Measurements from ENCODE around the gene KIF12.
"Not testable (repeated sequence)": the region's sequence is repeated elsewhere in the genome, so short reads cannot be mapped to it uniquely, and the experiment has no call there.

The KIF12 gene

GRCh38 chr9:114084282-114085073 is 14.6 kb downstream of the KIF12 start:
- no peak for DNase-seq (ENCODE audit: low spot score)

DNA sequence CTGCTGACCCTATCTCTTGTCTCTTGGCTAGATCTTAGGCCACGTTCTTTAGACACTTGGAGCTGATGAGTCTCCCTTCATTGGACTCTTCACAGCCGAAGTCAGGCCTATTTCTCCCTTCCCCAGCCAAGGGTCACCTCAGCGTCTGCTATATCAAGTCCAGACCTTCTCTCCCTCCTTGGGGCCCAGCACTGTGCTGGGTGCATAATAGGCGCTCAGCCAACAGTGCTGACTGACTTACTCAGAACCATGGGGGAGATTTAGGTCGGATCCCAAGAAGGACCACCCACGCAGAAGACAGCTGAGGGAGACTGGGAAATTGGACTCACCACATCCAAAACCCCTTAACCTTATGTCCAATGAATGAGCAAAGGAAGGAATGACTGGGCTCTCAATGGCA is 15.4 kb downstream of the KIF12 start:
- no peak for DNase-seq (ENCODE audit: low spot score)

GRCh38 chr9:114082763-114083412 is 16.2 kb downstream of the KIF12 start:
- DNase-seq (ENCODE audit: low spot score) = not testable (repeated sequence)

DNA sequence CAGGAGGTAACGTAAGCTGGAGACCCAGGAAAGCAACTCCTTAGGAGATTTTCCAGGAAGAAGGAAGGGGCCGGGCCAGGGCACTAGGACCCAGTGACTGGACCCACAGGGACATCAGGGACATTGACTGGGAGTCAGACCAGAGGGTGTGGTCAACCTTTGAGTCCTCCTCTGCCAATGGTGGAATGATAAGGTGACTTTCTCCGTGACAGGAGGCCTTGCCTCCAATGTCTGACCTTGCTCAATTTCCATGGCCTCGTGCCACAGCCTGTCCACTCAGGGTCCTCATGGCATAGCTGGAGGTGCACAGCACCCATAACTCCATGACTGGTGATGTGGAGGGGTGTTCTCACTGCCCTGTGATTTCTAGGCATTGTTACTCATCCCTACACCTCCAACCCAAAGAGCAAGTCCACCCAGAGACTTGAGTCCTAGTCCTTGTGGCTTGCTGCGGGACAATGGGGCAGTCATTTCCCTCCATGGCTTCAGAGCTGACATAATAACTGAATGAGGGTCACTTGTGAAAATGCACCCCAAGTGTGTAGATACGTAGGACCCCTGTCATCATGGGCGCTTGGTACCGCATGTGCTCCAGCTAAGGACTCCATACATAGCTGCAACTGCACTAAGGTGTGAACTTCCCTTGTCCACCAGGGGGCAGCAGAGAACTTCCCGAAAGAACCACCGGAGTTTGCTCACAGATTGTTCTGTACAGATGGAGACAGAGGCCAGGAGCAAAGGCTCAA is 16.9 kb downstream of the KIF12 start:
- peak; percentile 73 for DNase-seq (ENCODE audit: low spot score)

DNA sequence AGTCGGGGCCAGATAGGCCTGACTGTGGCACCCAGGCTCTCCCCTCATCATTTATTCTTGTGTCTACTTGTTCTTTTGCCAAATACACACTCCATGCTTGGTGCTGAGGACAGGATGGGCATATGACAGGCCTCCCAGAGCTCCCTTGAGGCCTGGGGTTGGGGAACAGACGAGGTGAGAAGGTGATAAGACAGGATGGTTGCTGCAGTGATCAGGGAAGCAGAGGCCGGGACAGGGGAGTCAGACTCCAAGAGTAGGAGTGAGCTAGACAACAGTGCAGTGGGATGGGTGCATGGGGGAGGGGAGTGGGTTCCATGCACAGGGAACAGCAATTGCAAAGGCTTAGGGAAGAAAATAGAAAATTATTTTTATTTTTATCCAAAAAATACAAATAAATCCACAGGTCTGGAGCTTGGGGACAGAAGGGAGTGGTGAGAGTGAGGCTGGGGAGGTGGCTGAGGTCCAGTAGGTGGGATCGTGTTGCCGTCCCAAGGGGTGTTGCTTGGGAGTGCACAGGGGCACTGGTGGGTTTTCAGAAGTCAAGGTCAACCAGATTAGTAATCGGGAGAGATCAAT is 17.6 kb downstream of the KIF12 start:
- DNase-seq (ENCODE audit: low spot score) = no peak

DNA sequence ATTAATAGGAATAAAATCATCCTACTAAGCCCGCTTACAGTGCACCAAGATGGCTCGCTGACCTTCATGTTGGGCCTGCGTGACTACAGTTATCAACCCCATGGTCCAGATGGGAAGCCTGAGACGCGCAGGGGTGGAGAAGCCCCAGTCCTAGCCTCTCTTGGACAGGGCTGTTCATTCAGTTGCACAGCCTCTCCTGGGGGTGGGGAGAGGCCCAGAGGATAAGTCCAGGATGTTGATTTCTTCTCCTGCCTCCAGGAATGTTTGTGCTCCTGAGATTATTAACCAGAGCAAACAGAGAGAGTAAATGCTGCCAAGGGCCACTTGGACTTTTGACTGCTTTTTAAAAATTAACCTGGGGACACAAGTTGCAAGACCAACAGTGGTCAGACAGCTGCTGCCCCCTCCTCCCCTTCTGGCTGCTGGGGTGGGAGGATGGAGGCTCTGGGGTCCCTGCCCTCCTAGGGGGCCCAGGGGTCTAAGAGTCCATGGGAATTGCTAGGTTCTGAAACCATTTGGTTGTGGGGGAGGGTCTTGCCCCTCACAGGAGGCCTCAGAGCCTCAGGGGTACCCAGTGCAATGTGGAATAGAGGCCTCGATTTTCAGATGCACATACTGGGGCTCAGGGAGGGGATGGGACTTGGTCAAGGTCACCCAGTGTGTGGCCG is 18.2 kb downstream of the KIF12 start:
- no peak for DNase-seq (ENCODE audit: low spot score)

GRCh38 chr9:114080195-114080772 is 18.8 kb downstream of the KIF12 start:
- no peak for DNase-seq (ENCODE audit: low spot score)

DNA sequence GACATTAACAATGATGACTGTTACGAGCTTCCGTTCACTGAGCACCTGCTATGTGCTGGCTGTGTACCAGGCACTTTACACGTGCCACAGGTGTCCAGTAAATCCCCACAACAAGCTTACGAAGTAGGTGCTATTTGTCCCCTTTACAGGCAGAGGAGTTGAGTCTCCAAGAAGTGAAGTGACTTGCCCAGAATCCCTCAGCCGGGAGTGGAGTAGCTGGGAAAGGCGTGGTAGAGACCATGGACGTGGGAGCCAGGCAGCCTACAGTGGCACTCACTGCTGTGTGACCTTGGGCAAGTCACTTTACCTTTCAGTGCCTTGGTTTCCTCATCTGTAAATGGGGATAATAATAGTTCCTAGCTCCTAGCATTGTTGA is 20.3 kb downstream of the KIF12 start:
- no peak for DNase-seq (ENCODE audit: low spot score)

GRCh38 chr9:114078021-114078780 is 20.9 kb downstream of the KIF12 start, which contains the start of gene AMBP:
Gene AMBP, minus strand, starts transcription at chr9:114078300. Its CDS starts 91 bp downstream, at chr9:114078209.
- DNase-seq (ENCODE audit: low spot score) = no peak

- no peak for DNase-seq (ENCODE audit: low spot score)
Observed at GRCh38 chr9:114077162-114077837, 21.8 kb downstream of the KIF12 start.

DNA sequence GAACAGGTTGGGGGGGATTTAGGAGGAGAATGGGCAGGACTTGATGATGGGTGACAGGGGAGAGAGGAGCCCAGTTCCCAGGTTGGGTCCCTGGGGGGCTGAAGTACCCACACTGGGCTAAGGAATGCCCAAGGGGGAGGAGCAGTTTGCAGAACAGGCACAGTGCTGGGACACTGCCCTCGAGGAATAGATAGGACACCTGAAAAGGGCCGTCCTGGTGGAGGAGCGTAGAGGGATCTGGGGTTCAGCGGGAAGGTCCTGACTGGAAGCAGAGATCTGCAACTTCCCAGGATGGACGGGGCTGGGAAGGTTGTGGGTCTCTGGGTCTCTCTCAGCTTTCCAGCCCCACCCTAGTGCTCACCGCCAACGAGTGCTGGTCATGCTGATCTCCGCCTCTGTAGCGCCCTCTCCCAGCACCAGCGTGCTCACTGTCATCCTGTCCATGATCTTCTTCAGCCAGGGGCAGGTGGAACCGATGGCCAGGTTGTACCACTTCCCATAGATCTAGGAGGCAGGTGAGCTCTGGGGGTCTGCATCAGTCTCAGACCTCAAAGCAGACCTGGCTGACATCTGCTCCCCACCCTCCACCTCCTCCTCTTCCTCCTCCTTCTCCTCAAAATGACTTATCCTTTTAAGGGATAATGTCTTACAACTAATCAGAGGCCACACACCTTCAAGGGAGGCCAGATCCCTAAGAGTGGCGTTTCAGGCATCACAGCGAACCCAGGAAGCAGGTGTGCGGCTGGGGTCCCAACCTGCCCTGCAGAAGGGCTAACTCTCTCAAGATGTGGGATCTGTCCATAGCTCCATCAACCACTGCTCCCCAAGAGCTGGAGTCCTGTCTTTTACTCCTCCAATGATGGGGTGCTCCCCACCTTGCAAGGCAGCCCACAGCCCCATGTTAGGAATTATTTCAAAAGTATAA is 22.6 kb downstream of the KIF12 start:
- no peak for DNase-seq (ENCODE audit: low spot score)

GRCh38 chr9:114075602-114076001 is 23.5 kb downstream of the KIF12 start:
- DNase-seq (ENCODE audit: low spot score) = no peak

DNA sequence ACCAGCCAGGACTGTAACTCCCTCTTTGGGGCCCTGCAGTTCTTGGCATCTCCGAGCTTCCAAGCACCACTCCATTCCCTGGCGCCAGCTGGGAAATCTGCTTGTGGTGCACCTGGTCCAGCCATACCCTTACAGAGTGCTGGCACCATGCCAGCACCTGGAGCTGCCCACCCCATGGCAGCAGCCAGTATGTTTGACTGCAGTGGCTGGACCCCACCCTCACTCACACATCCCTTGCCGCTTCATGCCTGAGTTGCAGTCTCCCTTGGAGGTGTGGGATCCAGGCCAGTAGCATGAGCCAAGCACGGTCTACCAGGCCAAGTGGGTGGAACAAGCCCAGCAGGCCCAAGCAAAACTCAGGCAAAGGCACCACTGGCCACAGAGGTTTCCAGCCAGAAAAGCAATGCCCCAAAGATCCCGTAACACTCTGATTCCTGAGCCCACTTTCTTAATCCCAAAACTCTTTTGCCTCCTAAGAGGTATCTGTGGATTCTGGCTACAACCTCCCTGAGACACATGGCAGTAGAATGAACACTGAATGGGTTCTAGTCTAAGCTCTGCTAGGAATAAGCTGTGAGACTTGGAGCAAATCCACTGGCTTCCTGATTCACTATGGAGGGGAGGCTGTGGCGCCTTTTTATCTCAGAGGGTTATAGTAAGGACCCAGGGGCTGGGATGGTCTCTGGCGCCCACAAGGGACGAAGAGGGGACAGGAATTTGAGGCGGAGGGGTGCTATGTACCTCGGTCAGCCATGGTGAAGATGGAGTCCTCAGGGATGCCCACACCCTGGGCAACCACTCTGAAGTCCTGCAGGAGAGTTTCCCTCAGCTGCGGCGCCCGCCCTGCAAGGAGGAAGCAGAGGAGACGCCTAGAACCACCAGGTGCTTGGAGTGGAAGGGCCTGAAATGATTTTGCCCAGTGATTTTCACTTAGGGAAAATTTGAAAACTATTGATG is 26.6 kb downstream of the KIF12 start:
- DNase-seq (ENCODE audit: low spot score) = no peak

- DNase-seq (ENCODE audit: low spot score) = no peak
Observed at GRCh38 chr9:114071197-114071795, 27.8 kb downstream of the KIF12 start.

DNA sequence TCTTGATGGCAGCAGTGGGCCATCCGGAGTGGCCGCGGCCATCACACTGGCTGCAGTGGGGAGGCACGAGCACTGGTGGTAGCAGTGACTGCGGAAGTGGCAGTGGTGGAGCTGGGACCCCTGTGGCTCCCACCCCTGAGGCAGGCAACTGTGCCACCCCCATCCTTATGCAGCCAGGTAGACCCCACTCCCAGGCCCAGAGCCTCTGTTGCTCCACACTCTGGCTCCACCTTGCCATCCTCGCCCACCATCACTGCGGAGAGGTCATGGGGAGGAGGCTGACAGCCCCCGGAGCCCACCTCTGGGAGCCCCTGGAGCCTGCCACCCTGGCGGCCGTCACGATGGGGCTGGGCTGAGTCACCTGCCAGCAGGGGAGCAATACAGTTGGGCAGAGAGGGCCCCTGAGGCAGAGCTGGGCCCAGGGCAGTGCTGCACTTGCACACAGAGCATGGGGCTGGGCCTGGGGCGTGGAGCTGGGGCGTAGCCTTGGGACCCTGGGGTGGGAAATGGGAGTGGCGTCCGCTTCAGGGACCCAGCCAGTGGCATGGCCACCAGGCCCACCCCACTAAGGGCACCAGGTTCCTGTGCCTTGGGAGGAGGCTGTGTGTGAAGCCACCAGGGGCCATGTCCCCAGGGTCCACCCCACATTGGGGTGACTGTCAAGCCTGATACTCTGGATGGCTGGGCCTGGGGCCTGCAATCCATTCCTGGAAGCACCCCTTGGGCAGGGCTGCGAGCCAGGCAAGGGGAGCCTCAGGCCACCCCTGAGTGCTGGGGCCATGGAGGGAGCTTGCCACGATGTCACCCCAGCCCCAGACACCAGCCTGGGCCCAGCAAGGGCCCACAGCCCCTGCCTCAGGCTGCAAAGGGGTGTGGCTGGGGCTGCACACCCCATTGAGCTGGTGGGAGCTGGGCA is 28.6 kb downstream of the KIF12 start:
- DNase-seq (ENCODE audit: low spot score) = no peak

GRCh38 chr9:114069476-114070187 is 29.5 kb downstream of the KIF12 start:
- DNase-seq (ENCODE audit: low spot score) = no peak
